Measurements from ENCODE around the gene PRR14L.

DNA sequence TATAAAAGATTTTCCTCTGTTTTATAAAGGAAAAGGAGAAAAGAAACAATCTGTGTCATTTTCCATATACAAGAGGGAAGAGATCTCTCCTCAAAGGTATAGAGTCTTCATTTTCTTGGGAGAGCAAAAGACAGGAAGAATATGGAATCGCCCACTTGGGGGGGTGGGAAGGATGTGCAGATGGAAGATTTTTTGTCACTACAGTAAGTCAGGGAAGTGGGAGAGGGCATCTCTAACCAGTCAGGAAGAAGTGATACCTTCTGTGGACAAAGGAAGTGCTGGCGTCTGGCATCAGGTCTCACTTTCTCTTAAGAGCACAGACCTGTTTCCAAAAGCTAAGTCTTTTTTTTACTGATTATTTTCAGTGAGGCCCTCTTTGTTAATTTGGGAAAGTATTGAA, 1.4 kb downstream of the PRR14L start:
- no peak for TF ChIP-seq EZH2phosphoT487 (IDR thresholded peaks at IDR 0.05; ENCODE audit: insufficient read depth, low read depth)
- TF ChIP-seq EZH2 (IDR thresholded peaks at IDR 0.05; ENCODE audit: insufficient read depth, poor library complexity, severe bottlenecking), result no peak

Data from GM23248 (cell line).